HG02981 (cell line): ENCODE data around the gene CNPY2.

Source experiments
- ATAC-seq: cut with Tn5 transposase; IDR thresholded peaks from one replicate; pipeline ENCODE4 v1.9.1; 2021; ENCODE audit warnings: mild to moderate bottlenecking, moderate library complexity; ENCODE audit not compliant: unreplicated experiment

Gene CNPY2

GRCh38 chr12:56260380-56260779, 55.4 kb downstream of the CNPY2 start:
- no peak for ATAC-seq
